Measurements from ENCODE around the gene CNTN5.

The CNTN5 gene

DNA sequence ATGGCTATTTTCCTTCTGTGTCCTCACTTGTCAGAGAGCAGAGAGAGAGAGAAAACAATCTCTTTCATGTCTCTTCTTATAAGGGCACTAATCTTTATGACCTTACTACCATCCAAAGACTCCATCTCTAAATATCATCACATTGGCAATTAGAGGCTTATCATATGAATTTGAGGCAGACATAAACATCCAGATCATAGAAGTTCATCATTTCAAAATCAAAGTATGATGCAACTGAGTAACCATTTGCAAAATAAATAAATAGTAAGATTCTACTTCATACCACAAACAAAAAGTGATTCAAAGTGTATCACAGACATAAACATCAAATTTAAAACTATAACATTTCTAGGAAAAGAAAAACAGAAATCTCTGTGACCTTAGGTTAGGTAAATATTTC lies 1161.6 kb downstream of the CNTN5 start:
- no peak for TF ChIP-seq CTCF (IDR thresholded peaks at IDR 0.05; ENCODE audit: control insufficient read depth, insufficient read depth, low read depth, low read length, missing control alignments)
- no peak for DNase-seq (ENCODE audit: low read depth)

GRCh38 chr11:100182927-100183326 lies 1162.2 kb downstream of the CNTN5 start:
- DNase-seq (ENCODE audit: low read depth) = no peak
- H3K4me3 ChIP-seq (ENCODE audit: control insufficient read depth, low read depth, low read length) = no peak overlapping the region
- TF ChIP-seq CTCF (IDR thresholded peaks at IDR 0.05; ENCODE audit: control insufficient read depth, insufficient read depth, low read depth, low read length, missing control alignments) = no peak

More for the DNA sequence above, 1161.6 kb downstream of the CNTN5 start:
- no peak overlapping the region for H3K4me3 ChIP-seq (ENCODE audit: control insufficient read depth, low read depth, low read length)

GRCh38 chr11:100185588-100185987 lies 1164.8 kb downstream of the CNTN5 start:
- DNase-seq (ENCODE audit: low read depth) = no peak

GRCh38 chr11:100188137-100188783 lies 1167.5 kb downstream of the CNTN5 start:
- DNase-seq (ENCODE audit: low read depth) = no peak
- no peak overlapping the region for H3K4me3 ChIP-seq (ENCODE audit: control insufficient read depth, low read depth, low read length)
- no peak for TF ChIP-seq CTCF (IDR thresholded peaks at IDR 0.05; ENCODE audit: control insufficient read depth, insufficient read depth, low read depth, low read length, missing control alignments)

More at GRCh38 chr11:100185588-100185987, 1164.8 kb downstream of the CNTN5 start:
- H3K4me3 ChIP-seq (ENCODE audit: control insufficient read depth, low read depth, low read length) = no peak overlapping the region
- no peak for TF ChIP-seq CTCF (IDR thresholded peaks at IDR 0.05; ENCODE audit: control insufficient read depth, insufficient read depth, low read depth, low read length, missing control alignments)

DNA sequence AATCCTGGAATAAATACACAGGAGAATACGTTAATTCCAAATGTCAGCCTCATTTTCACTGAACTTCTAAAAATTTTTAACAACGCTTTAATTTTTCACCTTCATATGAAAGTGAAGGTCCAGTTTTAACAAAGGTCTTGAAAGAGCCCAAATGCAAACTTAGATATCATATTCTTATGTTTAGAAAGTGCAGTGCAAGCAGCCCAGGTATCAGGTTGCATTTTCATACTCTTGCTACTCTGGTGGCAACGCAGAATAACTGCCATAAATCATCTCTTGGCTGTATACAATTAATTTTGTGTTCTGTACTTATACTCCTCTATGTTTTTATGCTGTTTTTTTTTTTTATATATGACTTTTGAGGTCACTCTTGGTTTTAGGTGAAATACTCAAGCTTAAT lies 1169.6 kb downstream of the CNTN5 start:
- no peak for DNase-seq (ENCODE audit: low read depth)
- no peak overlapping the region for H3K4me3 ChIP-seq (ENCODE audit: control insufficient read depth, low read depth, low read length)
- no peak for TF ChIP-seq CTCF (IDR thresholded peaks at IDR 0.05; ENCODE audit: control insufficient read depth, insufficient read depth, low read depth, low read length, missing control alignments)

DNA sequence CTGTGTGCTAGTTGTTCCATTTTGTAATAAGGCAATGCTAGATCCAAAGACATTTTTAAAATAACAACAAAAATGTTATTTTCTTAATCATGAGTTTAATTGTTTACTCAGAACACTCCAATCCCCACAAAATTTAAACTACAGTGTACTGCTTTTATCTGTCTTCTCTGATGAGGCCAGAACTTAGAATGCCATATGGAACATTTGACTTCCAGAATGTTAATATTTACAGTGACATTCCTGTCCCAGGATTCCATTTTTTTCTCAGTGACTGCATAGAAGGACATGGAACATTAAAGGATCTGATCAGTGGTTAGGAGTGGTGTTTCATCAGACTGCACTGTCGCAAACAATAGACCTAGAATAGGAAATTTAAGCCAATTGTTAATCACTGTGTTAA lies 1171.4 kb downstream of the CNTN5 start:
- no peak overlapping the region for H3K4me3 ChIP-seq (ENCODE audit: control insufficient read depth, low read depth, low read length)
- no peak for TF ChIP-seq CTCF (IDR thresholded peaks at IDR 0.05; ENCODE audit: control insufficient read depth, insufficient read depth, low read depth, low read length, missing control alignments)
- DNase-seq (ENCODE audit: low read depth) = no peak

Data from AG09309 (cell line).